GM19438 (cell line): ENCODE measurements around the gene SYTL1.

ENCODE experiments used
- ATAC-seq: cut with Tn5 transposase; IDR thresholded peaks from one replicate; pipeline ENCODE4 v1.9.1; 2021; ENCODE audit warnings: low read depth; ENCODE audit not compliant: unreplicated experiment

SYTL1 gene

DNA sequence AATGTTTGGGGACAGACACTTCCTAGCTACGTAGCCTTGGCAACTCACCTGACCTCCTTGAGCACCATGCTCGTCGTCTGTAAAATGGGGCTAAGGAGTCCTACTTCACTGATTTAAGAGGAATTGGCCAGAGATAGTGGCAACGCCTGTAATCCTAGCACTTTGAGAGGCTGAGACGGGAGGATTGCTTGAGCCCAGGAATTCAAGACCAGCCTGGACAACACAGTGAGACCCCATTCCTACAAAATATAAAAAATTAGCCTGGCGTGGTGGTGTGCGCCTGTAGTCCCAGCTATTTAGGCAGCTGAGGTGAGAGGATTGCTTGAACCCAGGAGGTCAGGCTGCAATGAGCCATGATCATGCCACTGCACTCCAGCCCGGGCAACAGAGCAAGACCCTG lies 4.5 kb downstream of the SYTL1 start:
- ATAC-seq, result no peak

DNA sequence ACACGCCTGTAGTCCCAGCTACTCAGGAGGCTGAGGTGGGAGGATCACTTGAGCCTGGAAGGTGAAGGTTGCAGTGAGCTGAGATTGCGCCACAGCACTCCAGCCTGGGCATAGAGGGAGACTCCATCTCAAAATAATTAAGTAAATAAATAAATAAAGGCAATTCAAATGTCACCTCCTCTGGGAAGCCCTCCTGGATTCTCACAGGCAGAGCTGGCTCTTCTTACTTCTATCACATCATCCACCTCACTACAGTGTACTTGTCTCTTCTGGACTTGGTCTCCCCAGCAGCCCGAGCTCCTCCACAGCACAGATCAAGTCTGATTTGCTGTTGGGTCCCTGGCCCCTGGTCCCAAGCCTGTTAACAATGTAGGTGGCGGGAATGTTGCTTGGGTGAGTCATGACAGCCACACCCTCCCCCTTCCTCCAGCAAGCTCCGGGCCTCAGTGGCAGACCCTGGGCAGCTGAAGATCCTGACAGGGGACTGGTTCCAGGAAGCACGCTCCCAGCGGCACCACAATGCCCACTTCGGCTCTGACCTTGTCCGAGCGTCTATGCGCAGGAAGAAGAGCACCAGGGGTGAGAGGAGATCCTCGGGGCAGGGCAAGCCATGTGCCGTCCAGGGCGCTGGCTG lies 5.3 kb downstream of the SYTL1 start:
- no peak for ATAC-seq

DNA sequence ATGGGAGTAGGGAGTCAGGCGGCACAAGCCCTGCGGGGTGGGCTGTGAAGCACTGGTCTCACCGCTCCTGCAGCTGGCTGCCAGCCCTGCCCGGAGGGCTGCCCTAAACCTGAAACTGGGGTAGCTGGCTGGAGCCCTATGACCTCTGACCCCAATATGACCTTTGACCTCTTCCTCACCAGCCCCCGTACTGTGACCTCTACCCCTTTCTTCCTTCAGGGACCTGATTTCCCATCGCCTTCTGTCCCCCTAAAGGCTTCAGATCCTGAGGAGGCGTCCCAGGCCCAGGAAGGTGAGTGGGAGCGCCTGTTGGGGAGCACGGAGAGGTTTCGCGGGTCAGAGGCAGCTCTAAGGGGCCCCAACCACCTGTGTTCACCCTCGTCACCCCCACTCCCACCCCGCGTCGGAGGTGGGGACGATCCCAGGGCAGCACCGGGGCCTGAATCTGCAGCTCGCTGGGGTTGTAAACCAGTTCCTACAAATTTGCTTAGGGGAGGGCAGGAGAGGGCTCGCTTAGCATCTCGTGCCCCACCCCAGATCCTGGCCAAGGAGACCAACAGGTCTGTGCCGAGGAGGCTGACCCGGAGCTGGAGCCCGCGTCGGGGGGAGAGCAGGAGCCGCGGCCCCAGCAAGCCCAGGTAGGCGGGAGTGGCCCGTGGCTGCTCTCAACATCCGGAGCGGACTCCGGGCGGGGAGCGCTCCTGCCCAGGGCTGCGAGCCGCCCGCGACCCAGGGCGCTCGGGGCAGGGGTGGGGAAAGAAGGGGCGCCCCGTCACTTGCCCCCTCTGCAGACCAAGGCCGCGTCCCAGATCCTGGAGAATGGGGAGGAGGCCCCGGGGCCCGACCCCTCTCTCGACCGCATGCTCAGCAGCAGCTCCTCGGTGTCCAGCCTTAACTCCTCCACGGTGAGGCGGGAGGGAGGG lies 7.3 kb downstream of the SYTL1 start:
- no peak for ATAC-seq

DNA sequence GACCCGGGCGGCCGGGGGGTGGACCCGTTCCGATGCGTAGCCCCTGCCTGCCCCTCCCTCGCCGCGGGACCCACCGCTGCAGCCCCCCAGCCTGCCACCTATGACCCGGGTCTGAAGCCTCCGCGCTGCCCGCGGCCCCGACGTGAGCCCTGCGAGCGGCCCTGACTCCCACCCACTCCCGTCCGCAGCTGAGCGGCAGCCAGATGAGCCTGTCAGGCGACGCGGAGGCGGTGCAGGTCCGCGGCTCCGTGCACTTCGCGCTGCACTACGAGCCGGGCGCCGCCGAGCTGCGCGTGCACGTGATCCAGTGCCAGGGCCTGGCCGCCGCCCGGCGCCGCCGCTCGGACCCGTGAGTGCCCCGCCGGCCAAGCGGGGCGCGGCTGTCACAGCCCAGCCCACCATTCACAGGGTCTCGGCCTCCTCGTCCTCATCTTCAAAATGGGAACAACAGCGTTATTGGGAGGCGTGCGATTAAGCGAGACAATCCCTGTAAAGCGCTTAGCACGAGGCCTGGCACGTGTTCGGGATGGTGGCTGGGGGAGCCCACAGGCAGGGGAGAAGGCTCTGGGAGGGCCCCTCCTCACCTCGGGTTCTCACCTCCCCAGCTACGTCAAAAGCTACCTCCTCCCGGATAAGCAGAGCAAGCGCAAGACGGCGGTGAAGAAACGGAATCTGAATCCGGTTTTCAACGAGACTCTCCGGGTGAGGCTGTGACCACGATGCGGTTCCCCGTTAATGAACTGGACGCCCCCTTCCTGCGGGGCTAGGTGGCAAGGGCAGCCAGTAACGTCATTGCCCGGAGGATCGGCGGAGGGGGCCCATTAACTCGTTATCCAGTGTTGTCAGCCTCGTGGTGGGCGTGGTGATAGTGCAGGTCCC lies 8.2 kb downstream of the SYTL1 start:
- ATAC-seq, result no peak

DNA sequence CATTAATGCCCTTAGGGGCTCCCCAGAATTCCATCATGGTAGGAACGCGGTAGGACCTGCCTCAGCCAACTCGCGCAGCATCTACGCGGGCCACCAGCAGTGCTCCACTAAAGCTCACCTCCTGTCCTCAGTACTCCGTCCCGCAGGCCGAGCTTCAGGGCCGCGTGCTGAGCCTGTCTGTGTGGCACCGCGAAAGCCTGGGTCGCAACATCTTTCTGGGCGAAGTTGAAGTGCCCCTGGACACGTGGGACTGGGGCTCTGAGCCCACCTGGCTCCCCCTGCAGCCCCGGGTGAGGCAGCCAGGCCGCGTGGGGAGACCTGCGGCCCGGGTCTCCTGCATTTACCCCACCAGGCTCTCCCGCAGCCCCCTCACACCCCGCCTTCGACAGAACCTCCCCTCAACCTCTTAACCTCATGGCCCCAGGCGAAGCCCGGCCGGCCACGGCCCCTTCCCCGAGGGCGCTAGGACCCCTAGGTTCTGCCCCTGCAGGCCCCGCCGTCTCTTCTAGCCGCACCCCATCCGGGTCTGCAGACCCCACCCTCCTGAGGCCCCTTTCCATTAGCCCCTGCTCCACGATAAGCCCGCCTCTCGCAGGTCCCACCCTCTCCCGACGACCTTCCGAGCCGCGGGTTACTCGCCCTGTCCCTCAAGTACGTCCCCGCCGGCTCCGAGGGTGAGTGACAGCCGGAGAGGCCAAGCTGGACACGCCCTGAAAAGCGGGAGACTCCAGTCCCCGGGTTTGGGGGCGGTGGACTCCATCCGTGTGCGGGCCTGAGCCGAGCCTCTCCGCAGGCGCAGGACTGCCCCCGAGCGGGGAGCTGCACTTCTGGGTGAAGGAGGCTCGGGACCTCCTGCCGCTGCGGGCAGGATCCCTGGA lies 9.1 kb downstream of the SYTL1 start:
- ATAC-seq, result no peak

DNA sequence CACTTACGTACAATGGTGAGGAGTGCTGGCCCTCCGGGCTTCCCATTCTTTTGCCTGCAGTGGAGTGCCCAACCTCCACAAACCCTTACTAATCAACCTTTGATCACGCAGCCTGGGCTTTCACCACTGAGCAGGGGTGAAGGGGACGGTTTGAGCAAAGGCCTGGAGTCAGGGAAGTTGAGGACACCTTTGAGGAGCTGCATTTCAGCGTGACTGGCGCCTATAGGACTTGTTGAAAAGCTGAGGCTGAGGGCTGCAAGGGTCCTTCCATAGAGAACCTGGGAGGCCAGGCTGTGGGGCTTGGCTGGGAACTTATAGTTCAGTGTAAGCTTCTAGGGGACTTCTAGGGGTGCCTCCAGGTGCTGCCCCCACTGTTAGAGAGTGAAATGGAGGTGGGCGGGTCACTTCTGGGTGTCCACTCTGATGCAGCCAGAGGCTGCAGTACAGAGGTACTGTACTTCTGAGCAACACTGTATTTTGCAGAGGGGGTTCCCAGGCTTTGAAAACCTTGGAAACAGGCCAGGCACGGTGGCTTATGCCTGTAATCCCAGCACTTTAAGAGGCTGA lies 9.8 kb downstream of the SYTL1 start:
- no peak for ATAC-seq

DNA sequence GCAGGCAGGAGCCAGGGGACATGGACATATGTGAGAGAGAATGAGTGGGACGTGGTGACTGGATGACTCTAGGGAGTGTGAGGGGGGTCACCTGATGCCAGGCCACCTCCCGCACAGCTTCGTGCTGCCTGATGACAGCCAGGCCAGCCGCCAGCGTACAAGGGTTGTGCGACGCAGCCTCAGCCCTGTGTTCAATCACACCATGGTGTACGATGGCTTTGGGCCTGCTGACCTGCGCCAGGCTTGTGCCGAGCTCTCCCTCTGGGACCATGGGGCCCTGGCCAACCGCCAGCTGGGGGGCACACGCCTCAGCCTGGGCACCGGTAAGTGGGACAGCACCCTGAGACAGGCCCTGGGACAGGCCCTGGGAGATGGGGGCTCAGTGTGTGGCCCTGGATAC lies 11.3 kb downstream of the SYTL1 start:
- ATAC-seq, result no peak

DNA sequence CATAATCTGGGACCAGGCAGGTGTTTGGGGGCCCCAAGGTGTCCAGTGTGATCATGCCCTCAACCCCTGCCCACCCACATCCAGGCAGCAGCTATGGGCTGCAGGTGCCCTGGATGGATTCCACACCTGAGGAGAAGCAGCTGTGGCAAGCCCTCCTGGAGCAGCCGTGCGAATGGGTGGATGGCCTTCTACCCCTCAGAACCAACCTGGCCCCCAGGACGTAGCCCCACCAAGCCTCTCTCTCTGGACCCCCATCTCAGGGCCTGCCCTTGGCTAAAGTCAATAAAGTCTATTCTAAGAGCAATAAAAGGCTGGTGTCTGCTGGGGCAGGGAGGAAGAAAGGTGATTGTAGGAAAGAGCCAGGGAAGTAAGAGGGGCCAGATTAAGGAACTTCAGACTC lies 11.8 kb downstream of the SYTL1 start:
- no peak for ATAC-seq

DNA sequence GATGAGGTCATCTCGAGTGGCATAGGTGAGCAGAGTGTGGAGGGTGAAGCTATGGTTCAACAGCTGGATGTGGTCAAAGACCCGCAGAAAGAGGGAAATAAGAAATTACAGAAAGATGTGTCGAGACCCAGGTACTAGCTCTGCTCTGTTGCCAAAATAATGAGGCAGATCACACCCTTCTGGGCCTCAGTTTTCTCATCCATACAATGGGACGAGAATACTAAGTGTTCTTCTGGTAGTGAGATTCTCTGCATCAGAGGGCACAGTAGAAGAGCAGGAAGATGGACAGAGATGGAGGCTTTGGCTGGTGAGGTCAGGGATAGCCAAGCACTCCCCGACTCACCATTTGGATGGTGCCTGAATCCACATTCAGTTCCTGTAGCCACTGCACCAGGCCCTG lies 13.9 kb downstream of the SYTL1 start:
- ATAC-seq, result no peak

DNA sequence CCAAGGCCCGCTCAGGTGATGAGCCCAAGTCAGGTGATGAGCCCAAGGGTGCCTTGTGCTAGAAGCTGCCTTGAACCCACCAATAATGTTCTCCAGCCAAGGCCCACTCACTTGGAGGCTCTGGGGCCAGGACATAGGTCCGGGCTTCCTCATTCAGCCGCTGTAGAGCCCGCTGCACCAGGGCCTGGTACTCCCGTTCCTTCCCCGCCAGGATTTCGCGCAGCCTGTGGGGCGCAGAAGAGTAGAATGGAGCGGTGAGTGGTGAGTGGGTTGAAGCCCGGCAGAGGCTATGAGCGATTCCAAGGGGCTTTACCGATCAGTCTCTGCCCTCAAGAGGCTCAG lies 14.4 kb downstream of the SYTL1 start:
- no peak for ATAC-seq

DNA sequence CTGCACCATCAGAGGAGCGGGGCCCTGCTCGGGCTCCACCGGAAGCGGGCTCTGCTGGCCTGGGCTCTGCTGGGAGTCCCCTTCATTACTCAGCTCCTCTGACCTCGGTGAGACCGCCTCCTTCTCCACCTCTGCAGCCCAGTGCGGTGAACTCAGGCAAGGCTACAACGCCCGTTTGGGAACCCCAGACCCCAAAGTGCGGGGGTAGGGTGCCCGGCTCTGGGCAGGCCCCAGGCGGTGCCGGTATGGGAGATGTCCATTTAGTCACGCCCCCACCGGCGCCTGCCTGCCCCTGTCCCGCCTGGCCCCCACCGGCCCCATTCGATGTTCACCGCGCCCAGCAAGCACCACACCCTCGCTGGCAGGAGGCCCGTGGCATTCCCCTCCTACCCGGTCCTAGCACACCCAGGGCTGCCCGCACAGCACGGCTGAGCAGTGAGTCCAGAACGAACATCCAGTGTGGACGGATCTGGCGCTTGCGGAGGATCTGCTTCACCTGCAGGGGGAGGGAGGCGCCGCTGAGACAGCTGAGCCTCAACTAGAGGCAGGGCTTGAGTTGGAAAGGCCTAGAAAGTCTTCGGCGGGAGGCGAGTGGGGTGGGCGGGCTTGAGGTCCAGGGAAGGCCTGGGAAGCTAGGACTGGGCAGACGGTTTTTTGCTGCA lies 14.9 kb downstream of the SYTL1 start:
- ATAC-seq, result no peak

DNA sequence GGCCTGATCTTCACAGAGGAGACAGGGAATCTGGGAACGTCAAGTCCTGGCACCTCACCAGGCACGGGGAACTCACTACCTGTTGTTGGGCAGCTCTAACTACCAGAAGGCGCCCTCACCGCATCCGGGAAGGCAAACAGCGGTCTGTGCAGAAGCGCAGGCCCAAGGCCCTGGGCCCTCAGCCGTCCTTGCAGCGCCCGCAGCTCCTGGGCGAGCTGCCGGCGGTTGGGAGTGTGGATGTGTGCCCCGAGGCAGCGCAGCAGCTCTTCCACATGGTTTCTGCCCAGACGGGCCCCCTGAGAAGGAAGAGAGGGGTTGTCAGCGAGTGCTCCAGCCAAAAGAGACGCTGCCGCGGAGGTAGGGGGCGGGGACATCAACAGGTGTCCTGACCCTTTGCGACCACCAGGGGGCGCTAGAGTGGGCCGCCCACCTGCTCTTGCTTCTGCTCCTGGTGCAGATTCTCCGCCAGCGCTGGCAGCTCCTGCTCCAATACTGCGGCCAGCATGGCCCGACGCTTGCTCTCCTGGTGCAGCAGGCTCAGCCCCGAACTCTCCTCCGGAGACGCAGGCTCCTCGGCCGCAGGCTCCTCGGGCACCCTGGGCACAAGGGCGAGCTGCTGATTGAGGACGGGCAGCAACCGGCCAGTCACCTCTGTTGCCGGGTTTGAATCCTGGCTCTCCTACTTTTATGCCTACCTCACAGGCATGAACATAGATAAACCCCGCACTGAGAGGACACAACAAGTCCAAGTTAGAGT lies 15.6 kb downstream of the SYTL1 start:
- ATAC-seq, result no peak

DNA sequence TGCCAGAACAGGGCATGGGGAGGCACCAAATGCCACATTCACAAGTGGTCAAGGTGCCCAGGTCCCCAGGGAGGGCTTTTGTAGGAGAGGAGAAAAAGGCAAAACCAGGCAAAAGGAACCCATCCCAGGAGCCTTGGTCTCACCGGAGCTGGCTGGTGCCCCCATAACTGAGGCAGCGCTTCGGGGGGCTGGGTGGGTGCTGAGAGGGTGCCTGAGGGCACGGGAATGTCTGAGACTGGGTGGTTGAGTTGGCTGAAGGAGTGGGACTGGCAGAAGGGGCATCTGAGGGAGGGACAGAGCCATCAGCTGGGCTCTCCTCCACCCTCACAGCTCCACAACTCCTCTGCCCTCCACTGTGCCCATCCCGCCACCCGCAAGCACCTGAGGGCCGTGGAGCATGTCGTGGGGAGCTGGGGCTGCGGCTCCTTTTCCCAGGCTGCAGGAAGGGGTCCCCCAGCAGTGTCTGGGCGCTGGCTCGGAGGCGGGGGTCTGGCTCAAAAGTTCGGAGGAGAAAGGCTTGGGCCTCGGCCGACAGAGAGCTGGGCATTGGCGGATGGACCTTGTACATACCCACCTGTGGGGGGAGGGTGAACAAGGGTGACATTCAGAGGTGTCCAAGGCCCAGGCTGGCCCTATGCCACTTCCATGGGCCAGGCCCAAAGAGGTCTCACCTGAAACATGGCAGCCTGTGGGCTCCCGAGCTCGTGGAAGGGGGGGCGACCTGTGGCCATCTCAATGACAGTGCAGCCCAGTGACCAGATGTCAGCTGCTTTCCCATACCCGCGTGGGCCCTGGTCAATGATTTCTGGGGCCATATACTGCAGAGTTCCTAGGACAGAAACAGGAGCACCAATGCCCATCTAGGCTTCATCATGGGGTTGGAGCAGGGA lies 16.5 kb downstream of the SYTL1 start:
- no peak for ATAC-seq

DNA sequence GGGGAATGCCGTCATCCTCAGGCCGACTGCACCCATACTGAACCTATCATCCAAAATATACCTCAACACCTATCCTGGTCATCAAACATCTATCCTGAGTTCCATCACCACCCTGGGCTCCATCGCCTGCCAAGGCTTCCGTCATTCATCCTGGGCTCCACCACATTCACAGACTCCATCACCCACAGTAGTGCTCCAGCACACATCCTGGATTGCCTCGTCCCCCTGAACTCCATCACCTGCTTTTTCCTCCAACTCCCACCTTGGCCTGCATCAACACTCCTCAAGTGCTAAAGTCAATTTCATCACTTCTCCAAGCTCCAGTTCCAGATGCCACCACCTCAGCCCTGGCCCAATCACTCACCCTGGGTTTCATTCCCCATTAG lies 17.1 kb downstream of the SYTL1 start:
- no peak for ATAC-seq

DNA sequence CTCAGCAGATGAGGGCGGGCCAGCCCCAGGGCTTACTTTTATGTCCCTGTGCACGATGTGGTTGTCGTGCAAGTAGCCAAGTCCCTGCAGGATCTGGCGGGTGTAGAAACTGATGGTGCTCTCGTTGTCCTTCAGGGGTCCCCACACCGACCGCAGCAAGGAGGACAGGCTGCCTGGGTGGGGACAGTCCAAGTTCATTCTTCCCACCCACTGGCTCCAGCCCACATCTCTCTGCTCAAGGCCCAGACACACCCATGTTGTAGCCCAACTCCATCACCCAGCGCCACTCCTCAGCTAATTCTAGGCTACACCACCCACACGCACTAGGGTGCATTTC lies 18.0 kb downstream of the SYTL1 start:
- no peak for ATAC-seq

DNA sequence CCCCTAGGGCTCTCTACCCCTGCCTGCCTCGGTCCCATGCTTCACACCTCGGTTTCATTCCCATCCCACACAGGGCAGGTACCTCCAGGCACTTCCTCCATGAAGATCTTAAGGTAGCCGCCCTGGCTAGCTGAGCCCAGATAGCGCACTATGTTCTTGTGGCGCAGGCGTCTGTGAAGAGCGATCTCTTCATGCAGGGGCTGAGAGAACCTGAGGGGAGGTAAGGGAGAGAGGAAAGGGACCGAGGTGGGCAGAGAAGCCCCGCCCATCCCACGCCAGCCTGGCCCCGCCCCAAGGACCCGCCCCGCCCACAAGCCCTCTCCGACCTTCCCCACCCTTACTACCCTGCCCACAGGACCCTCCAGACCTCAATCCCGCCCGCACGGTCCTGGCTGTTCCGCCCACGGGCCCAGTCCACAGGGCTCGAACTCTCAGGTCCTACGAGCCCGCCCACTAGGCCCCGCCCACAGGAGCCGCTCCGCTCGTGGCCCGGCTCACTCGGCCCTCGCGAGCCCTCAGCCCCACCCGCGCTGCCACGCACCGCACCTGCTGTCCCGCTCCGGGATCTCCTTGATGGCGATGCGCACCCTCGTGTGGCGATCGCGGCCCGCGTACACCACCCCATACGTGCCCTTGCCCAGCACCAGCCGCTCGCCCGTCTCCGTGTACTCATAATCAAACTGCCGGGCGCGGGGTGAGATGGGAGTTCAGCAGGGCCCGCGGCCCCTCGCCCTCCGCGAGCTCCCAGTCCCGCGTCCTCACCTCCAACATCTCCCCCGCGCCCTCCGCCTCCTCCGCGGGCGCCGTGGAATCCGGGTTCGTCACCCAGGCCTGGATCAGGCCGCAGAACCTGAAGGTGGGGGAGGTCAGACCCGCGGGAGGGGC lies 18.6 kb downstream of the SYTL1 start:
- no peak for ATAC-seq

DNA sequence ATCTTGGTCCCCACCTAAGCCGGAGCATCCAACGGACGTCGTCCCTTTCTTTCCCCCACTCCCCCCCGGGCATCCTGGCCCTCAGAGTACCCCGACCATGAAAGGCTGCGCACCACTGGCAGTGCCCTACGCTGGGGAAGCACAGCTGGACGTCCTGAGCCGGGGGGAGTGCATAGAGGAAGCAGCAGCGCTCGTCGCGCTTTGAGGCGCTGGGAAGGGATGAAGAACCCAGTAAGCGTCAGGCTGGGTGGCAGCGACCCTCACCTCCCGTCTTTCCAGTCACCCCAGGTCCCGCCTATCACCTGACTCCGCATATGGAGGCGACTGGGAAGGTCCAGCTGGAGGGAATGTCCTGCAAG lies 19.2 kb downstream of the SYTL1 start:
- no peak for ATAC-seq
